ENCODE measurements around the gene KRTAP3-1. TPM values are rescaled to one million over a fixed set of nuclear protein-coding genes. Genes with fewer than 3 reads are reported as not detected.

The KRTAP3-1 gene
- total RNA-seq, 1 experiment from 2014 or later, result 1.6 TPM

GRCh38 chr17:40993839-40994238 is 15.1 kb downstream of the KRTAP3-1 start, which contains the start of gene KRTAP3-3:
TSS of gene KRTAP3-3 (minus strand) at chr17:40994164. CDS start at chr17:40994097, 67 bp downstream.
- H3K9me3 ChIP-seq (ENCODE audit: low read length), result no peaks in the 10 kb centered on the region
- no TSS peak for BruUV-seq (replicated peaks)
- no peak within 1 kb of the TSS for H2AFZ ChIP-seq (ENCODE audit: low read length)
- no peaks in the 10 kb centered on the region for H3K27me3 ChIP-seq (ENCODE audit: low read length)
- ChIA-PET POLR2A (ENCODE audit: unreplicated experiment) (no interaction called here), CTCF (no interaction called here)
- intact Hi-C loops (cut with micrococcal nuclease), result no loop called here
- ATAC-seq, result no peak
- no peak within 1 kb of the TSS for H3K9ac ChIP-seq (ENCODE audit: low read length)
- no peaks in the 10 kb centered on the region for H3K4me1 ChIP-seq (ENCODE audit: insufficient read depth, low read length)
- H3K79me2 ChIP-seq (ENCODE audit: low read length), result no peaks in the 10 kb centered on the region
- DNase-seq, result no peak
- no peak within 1 kb of the TSS for H3K4me3 ChIP-seq (ENCODE audit: low read length)
- no peaks in the 10 kb centered on the region for H3K9me2 ChIP-seq (replicated peaks; ENCODE audit: low read length)
- H4K20me1 ChIP-seq (ENCODE audit: low read length), result no peaks in the 10 kb centered on the region
- H3K4me2 ChIP-seq (ENCODE audit: low read length), result no peak within 1 kb of the TSS
- TF ChIP-seq CTCF (conservative IDR thresholded peaks at IDR 0.05; ENCODE audit: low read depth, low read length) (no peak), EZH2phosphoT487 (IDR thresholded peaks at IDR 0.05; ENCODE audit: borderline replicate concordance, low read length) (no peak), EZH2 (IDR thresholded peaks at IDR 0.05; ENCODE audit: low read length, unreplicated experiment) (no peak)
- H3K27ac ChIP-seq (ENCODE audit: low read length), result no peak within 1 kb of the TSS
- H3F3A ChIP-seq (ENCODE audit: low read length, unreplicated experiment), result no peaks in the 10 kb centered on the region
- no peaks in the 10 kb centered on the region for H3K36me3 ChIP-seq (ENCODE audit: low read depth, low read length)

- intact Hi-C loops (cut with micrococcal nuclease), result no loop called here
- H3K36me3 ChIP-seq (ENCODE audit: low read depth, low read length), result no peaks in the 10 kb centered on the region
- CTCF ChIA-PET, result no interaction called here
- no peak overlapping the region for H3K9ac ChIP-seq (ENCODE audit: low read length)
- no peaks in the 10 kb centered on the region for H3K79me2 ChIP-seq (ENCODE audit: low read length)
- H3K27ac ChIP-seq (ENCODE audit: low read length), result no peak overlapping the region
- no peak overlapping the region for H2AFZ ChIP-seq (ENCODE audit: low read length)
- no peaks in the 10 kb centered on the region for H3K27me3 ChIP-seq (ENCODE audit: low read length)
- no peaks in the 10 kb centered on the region for H3K9me3 ChIP-seq (ENCODE audit: low read length)
- H3K4me3 ChIP-seq (ENCODE audit: low read length), result no peak overlapping the region
- TF ChIP-seq CTCF (conservative IDR thresholded peaks at IDR 0.05; ENCODE audit: low read depth, low read length) (no peak), EZH2 (IDR thresholded peaks at IDR 0.05; ENCODE audit: low read length, unreplicated experiment) (no peak), EZH2phosphoT487 (IDR thresholded peaks at IDR 0.05; ENCODE audit: borderline replicate concordance, low read length) (no peak)
- ATAC-seq, result no peak
- H3F3A ChIP-seq (ENCODE audit: low read length, unreplicated experiment), result no peaks in the 10 kb centered on the region
- POLR2A ChIA-PET (ENCODE audit: unreplicated experiment), result no interaction called here
- H3K4me1 ChIP-seq (ENCODE audit: insufficient read depth, low read length), result no peaks in the 10 kb centered on the region
- H3K4me2 ChIP-seq (ENCODE audit: low read length), result no peak overlapping the region
- H4K20me1 ChIP-seq (ENCODE audit: low read length), result no peaks in the 10 kb centered on the region
- BruUV-seq (replicated peaks), result no TSS peak
- H3K9me2 ChIP-seq (replicated peaks; ENCODE audit: low read length), result no peaks in the 10 kb centered on the region
- no peak for DNase-seq
Observed at GRCh38 chr17:40993084-40993483, 15.8 kb downstream of the KRTAP3-1 start.

GRCh38 chr17:40992666-40993065 is 16.3 kb downstream of the KRTAP3-1 start:
- no TSS peak for BruUV-seq (replicated peaks)

More at GRCh38 chr17:40992666-40993065, 16.3 kb downstream of the KRTAP3-1 start:
- Histone ChIP-seq H3K4me2 (ENCODE audit: low read length) (no peak overlapping the region), H3K27me3 (ENCODE audit: low read length) (no peaks in the 10 kb centered on the region), H3K9me3 (ENCODE audit: low read length) (no peaks in the 10 kb centered on the region), H3F3A (ENCODE audit: low read length, unreplicated experiment) (no peaks in the 10 kb centered on the region), H3K4me3 (ENCODE audit: low read length) (no peak overlapping the region), H4K20me1 (ENCODE audit: low read length) (no peaks in the 10 kb centered on the region), H3K9ac (ENCODE audit: low read length) (no peak overlapping the region), H3K36me3 (ENCODE audit: low read depth, low read length) (no peaks in the 10 kb centered on the region), H3K79me2 (ENCODE audit: low read length) (no peaks in the 10 kb centered on the region), H3K9me2 (replicated peaks; ENCODE audit: low read length) (no peaks in the 10 kb centered on the region), H3K4me1 (ENCODE audit: insufficient read depth, low read length) (no peaks in the 10 kb centered on the region), H2AFZ (ENCODE audit: low read length) (no peak overlapping the region), H3K27ac (ENCODE audit: low read length) (no peak overlapping the region)
- TF ChIP-seq EZH2phosphoT487 (IDR thresholded peaks at IDR 0.05; ENCODE audit: borderline replicate concordance, low read length) (no peak), EZH2 (IDR thresholded peaks at IDR 0.05; ENCODE audit: low read length, unreplicated experiment) (no peak), CTCF (conservative IDR thresholded peaks at IDR 0.05; ENCODE audit: low read depth, low read length) (no peak)
- ChIA-PET POLR2A (ENCODE audit: unreplicated experiment) (no interaction called here), CTCF (no interaction called here)
- intact Hi-C loops (cut with micrococcal nuclease), result no loop called here
- ATAC-seq (no peak), DNase-seq (no peak)
